Loucy (cell line): ENCODE data around the gene EPAS1.

Source experiments
- H2AFZ ChIP-seq: fragments of 200-600 bp; sonication (generic); 2 replicates; pipeline ENCODE4 v1.6.0; 2016; ENCODE audit warnings: antibody characterized with exemption, mild to moderate bottlenecking, low read length, moderate library complexity
- H3F3A ChIP-seq: fragments of 200-600 bp; 2 replicates; pipeline ENCODE4 v1.6.0; 2016; ENCODE audit warnings: antibody characterized with exemption, low read depth, mild to moderate bottlenecking
- H3K27me3 ChIP-seq: fragments of 200-600 bp; sonication (generic); 2 replicates; pipeline ENCODE4 v1.6.1; 2014; ENCODE audit warnings: low read length, mild to moderate bottlenecking; ENCODE audit not compliant: insufficient read depth, poor library complexity, severe bottlenecking
- H3K36me3 ChIP-seq: fragments of 200-600 bp; sonication (generic); 2 replicates; pipeline ENCODE4 v1.6.1; 2016; ENCODE audit warnings: low read length; ENCODE audit not compliant: insufficient read depth
- H3K4me1 ChIP-seq: fragments of 200-600 bp; sonication (generic); 2 replicates; pipeline ENCODE4 v1.5.1; 2014; ENCODE audit warnings: low read length, mild to moderate bottlenecking; ENCODE audit not compliant: insufficient read depth, poor library complexity, severe bottlenecking
- H3K4me2 ChIP-seq: fragments of 200-600 bp; sonication (generic); 2 replicates; pipeline ENCODE4 v1.6.0; 2014; ENCODE audit warnings: antibody characterized with exemption, low read length, low read depth, mild to moderate bottlenecking; ENCODE audit not compliant: poor library complexity, severe bottlenecking
- H3K4me3 ChIP-seq: fragments of 200-600 bp; sonication (generic); 2 replicates; pipeline ENCODE4 v1.5.1; 2014; ENCODE audit warnings: low read length, mild to moderate bottlenecking, mixed read lengths; ENCODE audit not compliant: poor library complexity, severe bottlenecking
- H3K79me2 ChIP-seq: fragments of 200-600 bp; sonication (generic); 2 replicates; pipeline ENCODE4 v1.6.1; 2014; ENCODE audit warnings: low read length; ENCODE audit not compliant: insufficient read depth
- H3K9ac ChIP-seq: fragments of 200-600 bp; sonication (generic); 2 replicates; pipeline ENCODE4 v1.6.0; 2014; ENCODE audit warnings: mild to moderate bottlenecking, low read depth, low read length, moderate library complexity; ENCODE audit not compliant: poor library complexity, severe bottlenecking
- H3K9me2 ChIP-seq: fragments of 200-600 bp; sonication (generic); replicated peaks from 2 replicates; pipeline ENCODE4 v1.6.1; 2016; ENCODE audit warnings: low read depth, low read length, mixed read lengths
- H3K9me3 ChIP-seq: fragments of 200-600 bp; sonication (generic); 2 replicates; pipeline ENCODE4 v1.6.1; 2014; ENCODE audit warnings: mild to moderate bottlenecking, antibody characterized with exemption, low read length, low read depth; ENCODE audit not compliant: insufficient read depth
- H4K20me1 ChIP-seq: fragments of 200-600 bp; sonication (generic); 2 replicates; pipeline ENCODE4 v1.6.0; 2014; ENCODE audit warnings: antibody characterized with exemption, low read length, mild to moderate bottlenecking; ENCODE audit not compliant: insufficient read depth, poor library complexity, severe bottlenecking
- CTCF ChIP-seq: fragments of 200-600 bp; sonication (generic); conservative IDR thresholded peaks from 2 replicates; pipeline ENCODE4 v1.5.1; 2014; ENCODE audit warnings: mild to moderate bottlenecking, antibody characterized with exemption, low read length
- EZH2phosphoT487 ChIP-seq: fragments of 200-600 bp; IDR thresholded peaks from 2 replicates; pipeline ENCODE4 v1.6.1; 2018; ENCODE audit warnings: antibody characterized with exemption, mild to moderate bottlenecking, moderate library complexity, borderline replicate concordance

Gene EPAS1

DNA sequence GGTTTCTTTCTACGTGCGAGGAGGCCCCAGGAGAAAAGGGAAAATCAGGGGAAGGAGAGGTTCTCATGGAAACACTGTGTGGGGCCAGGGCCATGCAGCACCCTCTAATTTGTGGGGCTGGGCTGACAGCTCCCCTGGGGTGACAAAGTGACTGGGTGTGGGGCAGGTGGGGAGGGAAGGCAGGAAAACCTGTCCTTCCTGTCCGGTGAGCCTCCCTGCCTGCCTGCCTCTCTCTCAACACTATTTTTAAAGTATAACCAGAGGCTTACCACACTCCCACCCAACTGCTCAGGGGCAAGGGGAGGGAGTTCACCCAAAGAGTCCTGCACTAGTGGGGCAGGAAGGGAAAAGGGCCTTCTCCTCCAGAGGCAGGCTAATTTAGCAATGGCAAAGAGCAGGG, 10.5 kb upstream of the EPAS1 start:
- no peak overlapping the region for H3K9ac ChIP-seq
- no peaks in the 10 kb centered on the region for H3F3A ChIP-seq
- no peaks in the 10 kb centered on the region for H3K9me2 ChIP-seq
- peaks cover 17% of the 10 kb centered on the region for H3K4me1 ChIP-seq
- no peaks in the 10 kb centered on the region for H3K79me2 ChIP-seq
- peak overlapping the region; percentile 43 for H3K4me2 ChIP-seq
- H2AFZ ChIP-seq = no peak overlapping the region
- no peaks in the 10 kb centered on the region for H3K9me3 ChIP-seq
- no peaks in the 10 kb centered on the region for H3K36me3 ChIP-seq
- no peaks in the 10 kb centered on the region for H4K20me1 ChIP-seq
- H3K27me3 ChIP-seq = no peaks in the 10 kb centered on the region
- TF ChIP-seq CTCF (no peak), EZH2phosphoT487 (no peak)
- no peak overlapping the region for H3K4me3 ChIP-seq

DNA sequence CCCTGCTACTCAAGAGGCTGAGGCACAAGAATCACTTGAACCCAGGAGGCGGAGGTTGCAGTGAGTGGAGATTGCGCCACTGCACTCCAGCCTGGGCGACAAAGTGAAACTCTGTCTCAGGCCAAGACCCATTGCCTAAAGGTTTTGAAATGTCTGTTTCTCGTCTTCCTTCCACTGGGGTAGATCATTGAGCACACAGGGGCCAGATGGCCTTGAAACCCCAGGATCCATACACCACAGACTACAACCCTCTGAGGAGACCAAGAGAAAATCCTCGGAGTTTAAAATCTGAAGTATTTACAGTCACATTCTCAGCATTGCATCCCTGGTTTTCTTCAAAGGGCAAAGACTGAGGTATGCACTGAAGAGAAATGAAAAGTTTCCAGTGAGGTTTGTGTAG, 7.1 kb upstream of the EPAS1 start:
- TF ChIP-seq EZH2phosphoT487 = no peak
- no peak for TF ChIP-seq CTCF
- H3K4me2 ChIP-seq = no peak overlapping the region
- H4K20me1 ChIP-seq = no peaks in the 10 kb centered on the region
- H3K9me2 ChIP-seq = no peaks in the 10 kb centered on the region
- no peaks in the 10 kb centered on the region for H3K36me3 ChIP-seq
- no peaks in the 10 kb centered on the region for H3K79me2 ChIP-seq
- no peak overlapping the region for H2AFZ ChIP-seq
- H3F3A ChIP-seq = no peaks in the 10 kb centered on the region
- no peaks in the 10 kb centered on the region for H3K27me3 ChIP-seq
- H3K9ac ChIP-seq = no peak overlapping the region
- H3K4me3 ChIP-seq = no peak overlapping the region
- no peaks in the 10 kb centered on the region for H3K9me3 ChIP-seq
- H3K4me1 ChIP-seq = peaks cover 21% of the 10 kb centered on the region

- no peak overlapping the region for H3K4me2 ChIP-seq
- H4K20me1 ChIP-seq = peaks cover 4% of the 10 kb centered on the region
- peaks cover under 1% of the 10 kb centered on the region for H3K27me3 ChIP-seq
- H2AFZ ChIP-seq = no peak overlapping the region
- no peaks in the 10 kb centered on the region for H3K9me3 ChIP-seq
- peaks cover 15% of the 10 kb centered on the region for H3K4me1 ChIP-seq
- H3K79me2 ChIP-seq = peaks cover 9% of the 10 kb centered on the region
- no peak for TF ChIP-seq EZH2phosphoT487
- TF ChIP-seq CTCF = no peak
- H3K36me3 ChIP-seq = no peaks in the 10 kb centered on the region
- H3K9me2 ChIP-seq = no peaks in the 10 kb centered on the region
- no peak overlapping the region for H3K4me3 ChIP-seq
- 0 out of 2 replicates have a peak, but pooled peaks cover 2% of the 10 kb centered on the region for H3F3A ChIP-seq
- H3K9ac ChIP-seq = no peak overlapping the region
Measured at GRCh38 chr2:46293466-46293865, 3.7 kb upstream of the EPAS1 start.
